HEK293 (cell line): Measurements from ENCODE around the gene NUDCD3.

Experiments
- CTCF ChIA-PET: fragments of 350-600 bp; formaldehyde crosslinking; extraction: SDS; loops from one replicate; lab custom pipeline; 2021; ENCODE audit warnings: antibody characterized with exemption; lab: Yijun Ruan, JAX
- POLR2A ChIA-PET: fragments of 300-600 bp; formaldehyde crosslinking; extraction: SDS; loops from one replicate; lab custom pipeline; 2020; ENCODE audit warnings: antibody characterized with exemption, inconsistent platforms; lab: Yijun Ruan, JAX
- H3K27ac ChIP-seq: fragments of 200-500 bp; sonication (Bioruptor generic); 2 replicates; pipeline ENCODE4 v1.5.1; 2014; ENCODE audit warnings: low read depth, low read length, control low read depth, inconsistent platforms; ENCODE audit errors: extremely low read depth
- H3K36me3 ChIP-seq, 2 experiments: fragments of 200-500 bp in 1 of 2; sonication (Bioruptor generic) in 1 of 2; 1 replicate in 1 of 2; 2 replicates in 1 of 2; pipeline ENCODE4 v1.5.1; 2014 to 2017; ENCODE audit warnings: inconsistent platforms in 2 of 2, low read length in 2 of 2; ENCODE audit not compliant: control insufficient read depth in 2 of 2, insufficient read depth in 1 of 2
- H3K4me1 ChIP-seq: fragments of 200-500 bp; sonication (Bioruptor generic); 2 replicates; pipeline ENCODE4 v1.5.1; 2014; ENCODE audit warnings: mild to moderate bottlenecking, low read length, inconsistent platforms; ENCODE audit not compliant: control insufficient read depth, insufficient read depth
- H3K4me3 ChIP-seq: 2 replicates; pipeline ENCODE4 v1.5.1; 2011; ENCODE audit warnings: low read depth, mild to moderate bottlenecking, control low read depth, low read length, moderate library complexity
- H3K9me3 ChIP-seq: fragments of 200-500 bp; sonication (Bioruptor generic); 2 replicates; pipeline ENCODE4 v1.5.1; 2014; ENCODE audit warnings: low read depth, low read length, inconsistent platforms; ENCODE audit not compliant: control insufficient read depth, insufficient read depth
- BCL11A ChIP-seq: fragments of 450-650 bp; formaldehyde crosslinking; IDR thresholded peaks from 2 replicates; pipeline ENCODE4 v1.5.1; 2016; ENCODE audit warnings: low read depth, missing biosample characterization, missing genetic modification characterization
- BCL11B ChIP-seq: fragments of 450-650 bp; formaldehyde crosslinking; IDR thresholded peaks from 2 replicates; pipeline ENCODE4 v1.5.1; 2016; ENCODE audit warnings: low read depth, missing biosample characterization, missing genetic modification characterization
- GLIS2 ChIP-seq: fragments of 450-650 bp; formaldehyde crosslinking; IDR thresholded peaks from 2 replicates; pipeline ENCODE4 v1.5.1; 2016; ENCODE audit warnings: missing biosample characterization, missing genetic modification characterization
- HOXA7 ChIP-seq: sonication (generic); formaldehyde crosslinking; IDR thresholded peaks from 2 replicates; pipeline ENCODE4 v1.8.1; 2022; ENCODE audit warnings: missing genetic modification reagents, borderline replicate concordance
- IKZF3 ChIP-seq: fragments of 450-650 bp; IDR thresholded peaks from 2 replicates; pipeline ENCODE4 v1.5.0; 2018; ENCODE audit warnings: missing biosample characterization, mild to moderate bottlenecking, missing genetic modification characterization, moderate library complexity
- MZF1 ChIP-seq: fragments of 450-650 bp; formaldehyde crosslinking; IDR thresholded peaks from 2 replicates; pipeline ENCODE4 v1.5.1; 2017; ENCODE audit warnings: missing biosample characterization, missing genetic modification characterization, borderline replicate concordance
- RBAK ChIP-seq: fragments of 450-650 bp; formaldehyde crosslinking; IDR thresholded peaks from 2 replicates; pipeline ENCODE4 v1.5.1; 2016; ENCODE audit warnings: missing biosample characterization, missing genetic modification characterization
- YY2 ChIP-seq: fragments of 450-650 bp; formaldehyde crosslinking; IDR thresholded peaks from 2 replicates; pipeline ENCODE4 v1.5.1; 2016; ENCODE audit warnings: missing biosample characterization, missing genetic modification characterization
- ZBTB21 ChIP-seq: fragments of 450-650 bp; formaldehyde crosslinking; IDR thresholded peaks from 2 replicates; pipeline ENCODE4 v1.5.1; 2017; ENCODE audit warnings: missing biosample characterization, missing genetic modification characterization
- ZFP41 ChIP-seq: fragments of 450-650 bp; formaldehyde crosslinking; IDR thresholded peaks from 2 replicates; pipeline ENCODE4 v1.5.1; 2016; ENCODE audit warnings: missing biosample characterization, missing genetic modification characterization, borderline replicate concordance
- ZNF10 ChIP-seq: fragments of 450-650 bp; formaldehyde crosslinking; IDR thresholded peaks from 2 replicates; pipeline ENCODE4 v1.5.1; 2017; ENCODE audit warnings: missing biosample characterization, missing genetic modification characterization
- ZNF138 ChIP-seq: fragments of 450-650 bp; formaldehyde crosslinking; IDR thresholded peaks from 2 replicates; pipeline ENCODE4 v1.5.1; 2016; ENCODE audit warnings: missing biosample characterization, missing genetic modification characterization, borderline replicate concordance
- ZNF140 ChIP-seq: fragments of 450-650 bp; formaldehyde crosslinking; IDR thresholded peaks from 2 replicates; pipeline ENCODE4 v1.5.1; 2016; ENCODE audit warnings: missing biosample characterization, missing genetic modification characterization
- ZNF175 ChIP-seq: fragments of 450-650 bp; formaldehyde crosslinking; IDR thresholded peaks from 2 replicates; pipeline ENCODE4 v1.5.1; 2016; ENCODE audit warnings: missing biosample characterization, missing genetic modification characterization
- ZNF184 ChIP-seq: fragments of 450-650 bp; IDR thresholded peaks from 2 replicates; pipeline ENCODE4 v1.5.1; 2018; ENCODE audit warnings: missing biosample characterization, mild to moderate bottlenecking, missing genetic modification characterization
- ZNF311 ChIP-seq: fragments of 450-650 bp; formaldehyde crosslinking; IDR thresholded peaks from 2 replicates; pipeline ENCODE4 v1.5.1; 2017; ENCODE audit warnings: missing biosample characterization, missing genetic modification characterization, borderline replicate concordance
- ZNF473 ChIP-seq: fragments of 450-650 bp; formaldehyde crosslinking; IDR thresholded peaks from 2 replicates; pipeline ENCODE4 v1.5.1; 2017; ENCODE audit warnings: missing biosample characterization, missing genetic modification characterization
- ZNF529 ChIP-seq: fragments of 450-650 bp; formaldehyde crosslinking; IDR thresholded peaks from 2 replicates; pipeline ENCODE4 v1.5.1; 2017; ENCODE audit warnings: missing genetic modification characterization, missing biosample characterization; ENCODE audit not compliant: insufficient replicate concordance
- ZNF561 ChIP-seq: fragments of 450-650 bp; IDR thresholded peaks from 2 replicates; pipeline ENCODE4 v1.5.1; 2018; ENCODE audit warnings: missing biosample characterization, missing genetic modification characterization, borderline replicate concordance
- ZNF830 ChIP-seq: fragments of 450-650 bp; IDR thresholded peaks from 2 replicates; pipeline ENCODE4 v1.5.0; 2018; ENCODE audit warnings: missing biosample characterization, missing genetic modification characterization, low read depth, mild to moderate bottlenecking, moderate library complexity
- ZSCAN23 ChIP-seq: fragments of 450-650 bp; formaldehyde crosslinking; IDR thresholded peaks from 2 replicates; pipeline ENCODE4 v1.5.1; 2016; ENCODE audit warnings: missing biosample characterization, missing genetic modification characterization
- TF ChIP-seq, protein P1 (sequence below): fragments of 450-650 bp; formaldehyde crosslinking; IDR thresholded peaks from 2 replicates; pipeline ENCODE4 v1.5.1; 2016; ENCODE audit warnings: missing biosample characterization, missing genetic modification characterization
- TF ChIP-seq, protein P2 (sequence below): fragments of 450-650 bp; formaldehyde crosslinking; IDR thresholded peaks from 2 replicates; pipeline ENCODE4 v1.5.1; 2016; ENCODE audit warnings: missing biosample characterization, missing genetic modification characterization
- TF ChIP-seq, protein P3 (sequence below): fragments of 450-650 bp; formaldehyde crosslinking; IDR thresholded peaks from 2 replicates; pipeline ENCODE4 v1.5.1; 2017; ENCODE audit warnings: missing biosample characterization, missing genetic modification characterization
- TF ChIP-seq, protein P4 (sequence below): fragments of 450-650 bp; formaldehyde crosslinking; IDR thresholded peaks from 2 replicates; pipeline ENCODE4 v1.5.1; 2016; ENCODE audit warnings: missing biosample characterization, missing genetic modification characterization

NUDCD3 gene

DNA sequence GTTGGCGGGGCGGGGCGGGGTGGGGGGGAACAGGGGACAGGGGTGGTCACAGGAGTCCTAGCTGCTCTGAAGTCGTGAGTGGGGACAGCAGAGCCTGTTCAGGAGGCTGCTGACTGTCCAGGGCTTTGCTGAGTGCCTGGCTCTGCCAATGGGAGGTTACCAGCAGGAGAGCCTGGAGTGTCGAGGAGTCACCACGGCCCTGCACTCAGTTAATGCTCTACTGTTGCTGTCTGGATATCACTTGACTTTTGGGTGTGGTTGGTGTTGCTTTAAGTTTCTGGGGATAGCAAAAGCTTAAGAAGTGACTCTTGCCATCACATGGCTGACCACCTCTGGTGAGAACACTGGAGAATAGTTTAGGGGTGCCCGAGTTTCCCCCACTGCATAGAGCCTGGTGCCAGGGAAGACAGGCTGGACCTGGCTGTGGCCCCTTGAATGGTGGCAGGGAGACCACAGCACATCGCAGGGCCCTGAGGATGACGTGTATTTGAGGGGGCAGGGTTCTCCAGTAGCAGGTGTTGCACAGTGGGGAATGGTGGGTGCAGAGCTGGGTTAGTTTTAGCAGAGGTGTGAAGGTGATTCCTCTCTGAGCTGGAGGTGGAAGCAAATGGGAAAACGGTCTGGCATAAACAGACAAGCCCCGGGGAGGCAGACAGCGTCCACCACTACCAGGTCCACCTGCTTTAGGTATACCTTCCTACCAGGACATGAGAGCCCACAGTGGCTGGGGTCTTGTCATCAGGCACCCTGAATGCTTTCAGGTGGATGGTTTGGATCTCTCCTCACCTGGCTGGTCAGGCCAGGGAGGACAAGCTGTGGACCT, 110.9 kb downstream of the NUDCD3 start:
- Histone ChIP-seq H3K27ac (no peak overlapping the region), H3K9me3 (no peaks in the 10 kb centered on the region), H3K4me3 (no peak overlapping the region), H3K36me3 (peaks cover 0 to 16% of the 10 kb centered on the region in 2 experiments; a peak in 1 of 3 replicates), H3K4me1 (no peaks in the 10 kb centered on the region)
- CTCF ChIA-PET, result interaction anchor here (1.1 kb wide), 1 partner anchor 139 kb away, joined by 5 read pairs; no protein-coding TSS in a partner anchor
- POLR2A ChIA-PET, result interaction anchor here (0.7 kb wide), 1 partner anchor 74 kb away, joined by 5 read pairs; no protein-coding TSS in a partner anchor
- TF ChIP-seq ZFP41 (tag by site-specific recombination), result no peak
- no peak for TF ChIP-seq ZNF184
- TF ChIP-seq, protein P1, sequence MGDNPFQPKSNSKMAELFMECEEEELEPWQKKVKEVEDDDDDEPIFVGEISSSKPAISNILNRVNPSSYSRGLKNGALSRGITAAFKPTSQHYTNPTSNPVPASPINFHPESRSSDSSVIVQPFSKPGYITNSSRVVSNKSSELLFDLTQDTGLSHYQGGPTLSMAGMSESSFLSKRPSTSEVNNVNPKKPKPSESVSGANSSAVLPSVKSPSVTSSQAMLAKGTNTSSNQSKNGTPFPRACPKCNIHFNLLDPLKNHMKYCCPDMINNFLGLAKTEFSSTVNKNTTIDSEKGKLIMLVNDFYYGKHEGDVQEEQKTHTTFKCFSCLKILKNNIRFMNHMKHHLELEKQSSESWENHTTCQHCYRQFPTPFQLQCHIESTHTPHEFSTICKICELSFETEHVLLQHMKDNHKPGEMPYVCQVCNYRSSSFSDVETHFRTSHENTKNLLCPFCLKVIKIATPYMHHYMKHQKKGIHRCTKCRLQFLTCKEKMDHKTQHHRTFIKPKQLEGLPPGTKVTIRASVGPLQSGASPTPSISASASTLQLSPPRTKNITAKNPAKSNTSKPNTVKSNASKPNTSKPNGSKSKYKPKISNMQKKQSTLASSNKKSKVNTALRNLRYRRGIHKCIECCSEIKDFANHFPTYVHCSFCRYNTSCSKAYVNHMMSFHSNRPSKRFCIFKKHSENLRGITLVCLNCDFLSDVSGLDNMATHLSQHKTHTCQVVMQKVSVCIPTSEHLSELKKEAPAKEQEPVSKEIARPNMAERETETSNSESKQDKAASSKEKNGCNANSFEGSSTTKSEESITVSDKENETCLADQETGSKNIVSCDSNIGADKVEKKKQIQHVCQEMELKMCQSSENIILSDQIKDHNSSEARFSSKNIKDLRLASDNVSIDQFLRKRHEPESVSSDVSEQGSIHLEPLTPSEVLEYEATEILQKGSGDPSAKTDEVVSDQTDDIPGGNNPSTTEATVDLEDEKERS, result no peak
- no peak for TF ChIP-seq ZNF311 (tag by site-specific recombination)
- no peak for TF ChIP-seq MZF1 (tag by site-specific recombination)
- TF ChIP-seq, protein P2, sequence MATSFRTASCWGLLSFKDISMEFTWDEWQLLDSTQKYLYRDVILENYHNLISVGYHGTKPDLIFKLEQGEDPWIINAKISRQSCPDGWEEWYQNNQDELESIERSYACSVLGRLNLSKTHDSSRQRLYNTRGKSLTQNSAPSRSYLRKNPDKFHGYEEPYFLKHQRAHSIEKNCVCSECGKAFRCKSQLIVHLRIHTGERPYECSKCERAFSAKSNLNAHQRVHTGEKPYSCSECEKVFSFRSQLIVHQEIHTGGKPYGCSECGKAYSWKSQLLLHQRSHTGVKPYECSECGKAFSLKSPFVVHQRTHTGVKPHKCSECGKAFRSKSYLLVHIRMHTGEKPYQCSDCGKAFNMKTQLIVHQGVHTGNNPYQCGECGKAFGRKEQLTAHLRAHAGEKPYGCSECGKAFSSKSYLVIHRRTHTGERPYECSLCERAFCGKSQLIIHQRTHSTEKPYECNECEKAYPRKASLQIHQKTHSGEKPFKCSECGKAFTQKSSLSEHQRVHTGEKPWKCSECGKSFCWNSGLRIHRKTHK, result no peak
- no peak for TF ChIP-seq ZNF175 (tag by site-specific recombination)
- TF ChIP-seq ZNF561, result no peak
- TF ChIP-seq RBAK, result no peak
- no peak for TF ChIP-seq ZNF10 (tag by site-specific recombination)
- TF ChIP-seq IKZF3 (tag by site-specific recombination), result no peak
- TF ChIP-seq GLIS2 (tag by site-specific recombination), result no peak
- no peak for TF ChIP-seq ZSCAN23 (tag by site-specific recombination)
- no peak for TF ChIP-seq ZNF140 (tag by site-specific recombination)
- no peak for TF ChIP-seq HOXA7 (CRISPR knock-in tag)
- TF ChIP-seq, protein P3, sequence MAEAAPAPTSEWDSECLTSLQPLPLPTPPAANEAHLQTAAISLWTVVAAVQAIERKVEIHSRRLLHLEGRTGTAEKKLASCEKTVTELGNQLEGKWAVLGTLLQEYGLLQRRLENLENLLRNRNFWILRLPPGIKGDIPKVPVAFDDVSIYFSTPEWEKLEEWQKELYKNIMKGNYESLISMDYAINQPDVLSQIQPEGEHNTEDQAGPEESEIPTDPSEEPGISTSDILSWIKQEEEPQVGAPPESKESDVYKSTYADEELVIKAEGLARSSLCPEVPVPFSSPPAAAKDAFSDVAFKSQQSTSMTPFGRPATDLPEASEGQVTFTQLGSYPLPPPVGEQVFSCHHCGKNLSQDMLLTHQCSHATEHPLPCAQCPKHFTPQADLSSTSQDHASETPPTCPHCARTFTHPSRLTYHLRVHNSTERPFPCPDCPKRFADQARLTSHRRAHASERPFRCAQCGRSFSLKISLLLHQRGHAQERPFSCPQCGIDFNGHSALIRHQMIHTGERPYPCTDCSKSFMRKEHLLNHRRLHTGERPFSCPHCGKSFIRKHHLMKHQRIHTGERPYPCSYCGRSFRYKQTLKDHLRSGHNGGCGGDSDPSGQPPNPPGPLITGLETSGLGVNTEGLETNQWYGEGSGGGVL (tag by site-specific recombination), result no peak
- TF ChIP-seq ZBTB21 (tag by site-specific recombination), result no peak
- TF ChIP-seq BCL11A, result no peak
- TF ChIP-seq ZNF138 (tag by site-specific recombination), result no peak

DNA sequence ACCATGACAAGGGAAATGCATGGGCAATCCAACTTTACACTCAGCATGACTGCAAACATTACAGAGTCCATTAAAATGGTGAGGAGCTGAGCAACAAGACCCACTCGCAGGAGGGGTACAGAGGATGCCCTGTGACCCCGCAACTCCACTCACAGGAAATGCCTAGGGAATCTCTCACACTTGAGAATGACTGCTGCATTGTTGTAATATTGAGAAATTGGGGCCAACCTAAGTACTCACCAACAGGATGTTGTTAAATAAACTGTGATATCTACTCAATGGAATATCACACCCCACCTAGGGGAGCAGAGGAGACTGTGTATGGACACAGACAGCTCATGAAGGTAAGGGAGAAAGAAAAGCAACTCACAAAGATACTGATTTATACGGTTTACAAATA, 111.7 kb downstream of the NUDCD3 start:
- ChIA-PET POLR2A (no interaction called here), CTCF (interaction anchor here (1.1 kb wide), 1 partner anchor 138 kb away, joined by 5 read pairs; no protein-coding TSS in a partner anchor)
- Histone ChIP-seq H3K36me3 (peaks cover 0 to 12% of the 10 kb centered on the region in 2 experiments; a peak in 1 of 3 replicates), H3K9me3 (no peaks in the 10 kb centered on the region), H3K27ac (no peak overlapping the region), H3K4me1 (no peaks in the 10 kb centered on the region), H3K4me3 (no peak overlapping the region)
- TF ChIP-seq HOXA7 (CRISPR knock-in tag) (no peak), YY2 (tag by site-specific recombination) (no peak), ZNF830 (tag by site-specific recombination) (no peak), ZNF10 (tag by site-specific recombination) (no peak), BCL11B (tag by site-specific recombination) (no peak), ZNF473 (tag by site-specific recombination) (no peak), ZNF529 (tag by site-specific recombination) (no peak)
- TF ChIP-seq, protein P4, sequence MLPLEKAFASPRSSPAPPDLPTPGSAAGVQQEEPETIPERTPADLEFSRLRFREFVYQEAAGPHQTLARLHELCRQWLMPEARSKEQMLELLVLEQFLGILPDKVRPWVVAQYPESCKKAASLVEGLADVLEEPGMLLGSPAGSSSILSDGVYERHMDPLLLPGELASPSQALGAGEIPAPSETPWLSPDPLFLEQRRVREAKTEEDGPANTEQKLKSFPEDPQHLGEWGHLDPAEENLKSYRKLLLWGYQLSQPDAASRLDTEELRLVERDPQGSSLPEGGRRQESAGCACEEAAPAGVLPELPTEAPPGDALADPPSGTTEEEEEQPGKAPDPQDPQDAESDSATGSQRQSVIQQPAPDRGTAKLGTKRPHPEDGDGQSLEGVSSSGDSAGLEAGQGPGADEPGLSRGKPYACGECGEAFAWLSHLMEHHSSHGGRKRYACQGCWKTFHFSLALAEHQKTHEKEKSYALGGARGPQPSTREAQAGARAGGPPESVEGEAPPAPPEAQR (tag by site-specific recombination), result no peak
- TF ChIP-seq, protein P2, result no peak
